HepG2 (cell line): Measurements from ENCODE around the gene TFDP2. TPM values are rescaled to one million over a fixed set of nuclear protein-coding genes. Genes with fewer than 3 reads are reported as not detected.

Experiments
- ATAC-seq: fragments of 200-7000 bp; cut with Tn5 transposase; 3 replicates; pipeline ENCODE4 v1.9.1; 2020; ENCODE audit warnings: mild to moderate bottlenecking, moderate library complexity
- BruUV-seq: library from RNA; stranded (reverse); fragments of 400-500 nt; replicated peaks from 2 replicates; lab custom pipeline; 2021; lab: Mats Ljungman, UMichigan
- CTCF ChIA-PET: fragments of 300-600 bp; formaldehyde crosslinking; extraction: SDS; loops from one replicate; lab custom pipeline; 2021; ENCODE audit warnings: low total read pairs, inconsistent platforms, low intra/inter-chr PET ratio; lab: Yijun Ruan, JAX
- POLR2A ChIA-PET: fragments of 350-600 bp; sonication (Branson Sonifier 250); formaldehyde crosslinking; loops from one replicate; lab custom pipeline; 2020; ENCODE audit warnings: antibody characterized with exemption, inconsistent platforms; lab: Yijun Ruan, JAX
- DNase-seq: peaks from one replicate; pipeline ENCODE4 v3.0.0-alpha.2; 2015; ENCODE audit warnings: low spot score
- FAIRE-seq: peaks from 3 replicates; lab custom pipeline; 2011; peaks lifted over from hg19 to GRCh38; lab: Jason Lieb, UNC
- H2AFZ ChIP-seq: one replicate; pipeline ENCODE4 v1.6.1; 2011; ENCODE audit warnings: low read length, inconsistent platforms
- H3K27ac ChIP-seq: fragments of 300-600 bp; 3 replicates; pipeline ENCODE4 v1.8.0; 2011; ENCODE audit warnings: mixed run types, mild to moderate bottlenecking, mixed read lengths, low read length, inconsistent platforms; ENCODE audit not compliant: insufficient read depth; ENCODE audit errors: extremely low read length
- H3K27me3 ChIP-seq, 2 experiments: fragments of 200-600 bp in 1 of 2; 2 replicates in 1 of 2; 3 replicates in 1 of 2; pipeline versions ENCODE4 v1.6.0 to v1.8.0; 2011; ENCODE audit warnings: low read length in 2 of 2, mild to moderate bottlenecking in 2 of 2, moderate library complexity in 2 of 2, inconsistent platforms in 1 of 2; ENCODE audit not compliant: insufficient read depth in 2 of 2, control insufficient read depth in 1 of 2
- H3K36me3 ChIP-seq, 2 experiments: fragments of 200-600 bp in 1 of 2; replicated peaks in 1 of 2; 2 replicates in 1 of 2; 3 replicates in 1 of 2; pipeline versions ENCODE4 v1.5.1 to v1.8.0; 2011; ENCODE audit warnings: low read length in 2 of 2, inconsistent platforms in 1 of 2; ENCODE audit not compliant: insufficient read depth in 2 of 2, control insufficient read depth in 1 of 2
- H3K4me1 ChIP-seq: 2 replicates; pipeline ENCODE4 v1.5.1; 2012; ENCODE audit warnings: low read length, inconsistent platforms; ENCODE audit not compliant: insufficient read depth
- H3K4me2 ChIP-seq: 2 replicates; pipeline ENCODE4 v1.6.0; 2011; ENCODE audit warnings: low read depth, low read length, inconsistent platforms
- H3K4me3 ChIP-seq, 3 experiments: fragments of 200-600 bp in 1 of 3; sonication (generic), shearing (Covaris generic) in 1 of 3; replicated peaks in 1 of 3; 2 replicates each; pipeline ENCODE4 v1.5.1; 2011 to 2016; ENCODE audit warnings: low read length in 3 of 3, inconsistent platforms in 2 of 3, low read depth in 2 of 3, mild to moderate bottlenecking in 2 of 3, control low read depth in 1 of 3, mixed read lengths in 1 of 3; ENCODE audit not compliant: insufficient read depth in 1 of 3
- H3K79me2 ChIP-seq: one replicate; pipeline ENCODE4 v1.6.1; 2011; ENCODE audit warnings: low read length, inconsistent platforms; ENCODE audit not compliant: insufficient read depth
- H3K9ac ChIP-seq: 2 replicates; pipeline ENCODE4 v1.6.0; 2011; ENCODE audit warnings: mild to moderate bottlenecking, low read depth, low read length, inconsistent platforms; ENCODE audit not compliant: insufficient read depth
- H3K9me3 ChIP-seq: 2 replicates; pipeline ENCODE4 v1.5.1; 2012; ENCODE audit warnings: mild to moderate bottlenecking, low read length
- H4K20me1 ChIP-seq: 2 replicates; pipeline ENCODE4 v1.6.0; 2011; ENCODE audit warnings: inconsistent platforms, mild to moderate bottlenecking, low read length, moderate library complexity; ENCODE audit not compliant: insufficient read depth
- CEBPG ChIP-seq: IDR thresholded peaks from 2 replicates; pipeline ENCODE4 v1.6.1; 2016
- HNRNPLL ChIP-seq: fragments of 200-400 bp; formaldehyde crosslinking; IDR thresholded peaks from 2 replicates; pipeline ENCODE4 v1.6.1; 2017; ENCODE audit warnings: mild to moderate bottlenecking, low read depth, low read length; ENCODE audit not compliant: poor library complexity, severe bottlenecking
- IKZF4 ChIP-seq: sonication (generic); formaldehyde crosslinking; IDR thresholded peaks from 2 replicates; pipeline ENCODE4 v1.5.1; 2020; ENCODE audit warnings: borderline replicate concordance, mild to moderate bottlenecking, low read depth, missing genetic modification reagents; ENCODE audit errors: not compliant biosample characterization
- NR2F6 ChIP-seq, 2 experiments: IDR thresholded peaks; 2 replicates each; pipeline ENCODE4 v1.6.1; 2016; ENCODE audit warnings: antibody characterized with exemption in 1 of 2, mild to moderate bottlenecking in 1 of 2
- TFAP4 ChIP-seq: sonication (generic); IDR thresholded peaks from 2 replicates; pipeline ENCODE4 v1.6.1; 2016; ENCODE audit warnings: low read depth, borderline replicate concordance
- ZC3H4 ChIP-seq: sonication (generic); formaldehyde crosslinking; IDR thresholded peaks from 2 replicates; pipeline ENCODE4 v1.4.0; 2020; ENCODE audit warnings: missing genetic modification reagents, borderline replicate concordance
- ZNF234 ChIP-seq: sonication (generic); formaldehyde crosslinking; conservative IDR thresholded peaks from 2 replicates; pipeline ENCODE4 v1.5.1; 2020; ENCODE audit warnings: mild to moderate bottlenecking, missing genetic modification reagents
- ZNF251 ChIP-seq: sonication (generic); formaldehyde crosslinking; IDR thresholded peaks from 2 replicates; pipeline ENCODE4 v1.9.0; 2021; ENCODE audit warnings: mild to moderate bottlenecking, missing genetic modification reagents
- WGBS: methylation state at CpG from one replicate; pipeline ENCODE4 v1.1.6; 2017; ENCODE audit warnings: low lambda C conversion rate; 5-methylcytosine and 5-hydroxymethylcytosine counted together
- in situ Hi-C: cut with HindIII; loops from 2 replicates; pipeline ENCODE4 v1.10.0; 2017; ENCODE audit warnings: low pct_unique_long_range_greater_than_20kb; ENCODE audit not compliant: extremely low pct_ligation_motif_present
- intact Hi-C: fragments of 100-400 bp; cut with micrococcal nuclease; formaldehyde crosslinking; loops from one replicate; pipeline ENCODE4 v1.10.0; 2022; ENCODE audit not compliant: unreplicated experiment
- polyA plus RNA-seq, 8 experiments: library from polyadenylated mRNA; depleted of rRNA in 3 of 8; stranded (reverse) in 7 of 8; unstranded in 1 of 8; fragments of >200 nt; fragmentation: Illumina TruSeq in 4 of 8; extraction: Trizol in 4 of 8; gene quantifications; 2 replicates each; pipeline versions ENCODE4 v1.2.1 to v1.2.3, GENCODE V29; 2011 to 2016; ENCODE audit warnings: low read depth in 4 of 8, missing spikeins in 1 of 8, mixed read lengths in 1 of 8; ENCODE audit not compliant: insufficient read depth in 1 of 8
- total RNA-seq, 5 experiments: library from RNA; depleted of rRNA; stranded (reverse); fragments of >200 nt; fragmentation: Illumina TruSeq; extraction: Trizol; gene quantifications; 2 replicates each; pipeline ENCODE4 v1.2.3, GENCODE V29; 2016; ENCODE audit warnings: low read depth in 1 of 5
- TF ChIP-seq, protein P1 (sequence below): sonication (generic); formaldehyde crosslinking; IDR thresholded peaks from 2 replicates; pipeline ENCODE4 v1.4.0; 2020; ENCODE audit warnings: missing genetic modification reagents

TFDP2 gene
- total and polyA plus RNA-seq, 2 of the 13 experiments (the other 11 are each of a cell fraction or from before 2014, with no cell fraction given) = 17.9 to 37.4 TPM

- in situ Hi-C loops = no loop called here
- DNase-seq (no peak), FAIRE-seq (no peak), ATAC-seq (no peak)
- WGBS = 100% methylated on average over 2 of the region's 2 CpGs
- H3K79me2 ChIP-seq = no peaks in the 10 kb centered on the region
- no peak for TF ChIP-seq ZNF251
- TF ChIP-seq ZNF234 (CRISPR knock-in tag) = no peak
- TF ChIP-seq IKZF4 (CRISPR knock-in tag) = no peak
- no peak for TF ChIP-seq HNRNPLL
- H3K9me3 ChIP-seq = no peaks in the 10 kb centered on the region
- intact Hi-C loops = no loop called here
- ChIA-PET POLR2A (no interaction called here), CTCF (no interaction called here)
- no peak overlapping the region for H3K4me2 ChIP-seq
- peaks cover 5% of the 10 kb centered on the region for H3K4me1 ChIP-seq
- BruUV-seq = no TSS peak
- no peaks in the 10 kb centered on the region for H4K20me1 ChIP-seq
- no peak overlapping the region for H3K4me3 ChIP-seq
- no peaks in the 10 kb centered on the region for H3K36me3 ChIP-seq
- H3K27ac ChIP-seq = no peak overlapping the region
- H3K27me3 ChIP-seq = no peaks in the 10 kb centered on the region
- H2AFZ ChIP-seq = no peak overlapping the region
- no peak overlapping the region for H3K9ac ChIP-seq
Measured at GRCh38 chr3:141972399-141972798, 176.9 kb downstream of the TFDP2 start.

GRCh38 chr3:141971571-141971970 lies 177.8 kb downstream of the TFDP2 start:
- in situ Hi-C loops = no loop called here
- peaks cover 8% of the 10 kb centered on the region for H3K4me1 ChIP-seq
- H4K20me1 ChIP-seq = no peaks in the 10 kb centered on the region
- TF ChIP-seq NR2F6 (IDR thresholded peaks at IDR 0.05) (no peak), NR2F6 (CRISPR knock-in tag; IDR thresholded peaks at IDR 0.05) (no peak), CEBPG (CRISPR knock-in tag) (no peak), TFAP4 (no peak), ZC3H4 (CRISPR knock-in tag) (no peak)
- TF ChIP-seq, protein P1, sequence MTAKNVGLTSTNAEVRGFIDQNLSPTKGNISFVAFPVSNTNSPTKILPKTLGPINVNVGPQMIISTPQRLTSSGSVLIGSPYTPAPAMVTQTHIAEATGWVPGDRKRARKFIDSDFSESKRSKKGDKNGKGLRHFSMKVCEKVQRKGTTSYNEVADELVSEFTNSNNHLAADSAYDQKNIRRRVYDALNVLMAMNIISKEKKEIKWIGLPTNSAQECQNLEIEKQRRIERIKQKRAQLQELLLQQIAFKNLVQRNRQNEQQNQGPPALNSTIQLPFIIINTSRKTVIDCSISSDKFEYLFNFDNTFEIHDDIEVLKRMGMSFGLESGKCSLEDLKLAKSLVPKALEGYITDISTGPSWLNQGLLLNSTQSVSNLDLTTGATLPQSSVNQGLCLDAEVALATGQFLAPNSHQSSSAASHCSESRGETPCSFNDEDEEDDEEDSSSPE (CRISPR knock-in tag) = no peak
- ATAC-seq = no peak
- POLR2A ChIA-PET = no interaction called here
- H3K27ac ChIP-seq = no peak overlapping the region
- no peaks in the 10 kb centered on the region for H3K36me3 ChIP-seq
- H3K9ac ChIP-seq = no peak overlapping the region
- H2AFZ ChIP-seq = no peak overlapping the region
- FAIRE-seq = no peak
- no peak for DNase-seq
- no peaks in the 10 kb centered on the region for H3K79me2 ChIP-seq
- no TSS peak for BruUV-seq
- H3K9me3 ChIP-seq = no peaks in the 10 kb centered on the region
- no peaks in the 10 kb centered on the region for H3K27me3 ChIP-seq
- CTCF ChIA-PET = no interaction called here
- 89% methylated on average over 1 of the region's 1 CpG for WGBS
- no peak overlapping the region for H3K4me3 ChIP-seq
- intact Hi-C loops = no loop called here
- no peak overlapping the region for H3K4me2 ChIP-seq
